OCI-LY1 (cell line): ENCODE results near the gene ANKS3.

ENCODE experiments used
- H2AFZ ChIP-seq: fragments of 200-600 bp; sonication (generic), shearing (Covaris generic); 2 replicates; pipeline ENCODE4 v1.6.0; 2014; ENCODE audit warnings: antibody characterized with exemption, mild to moderate bottlenecking, low read length
- H3F3A ChIP-seq: fragments of 200-600 bp; sonication (generic), shearing (Covaris generic); 2 replicates; pipeline ENCODE4 v1.6.0; 2014; ENCODE audit warnings: mild to moderate bottlenecking, antibody characterized with exemption, low read length, moderate library complexity; ENCODE audit not compliant: insufficient read depth
- H3K27ac ChIP-seq: fragments of 200-600 bp; sonication (generic); 2 replicates; pipeline ENCODE4 v1.5.1; 2014; ENCODE audit warnings: low read length, mixed run types, mild to moderate bottlenecking, low read depth; ENCODE audit not compliant: poor library complexity, severe bottlenecking
- H3K27me3 ChIP-seq: fragments of 200-600 bp; sonication (generic); 2 replicates; pipeline ENCODE4 v1.6.0; 2014; ENCODE audit warnings: antibody characterized with exemption, mild to moderate bottlenecking, low read length, moderate library complexity; ENCODE audit not compliant: insufficient read depth
- H3K36me3 ChIP-seq: fragments of 200-600 bp; sonication (generic); 2 replicates; pipeline ENCODE4 v1.6.1; 2014; ENCODE audit warnings: mild to moderate bottlenecking, antibody characterized with exemption, low read length, moderate library complexity, mixed read lengths; ENCODE audit not compliant: insufficient read depth
- H3K4me1 ChIP-seq: fragments of 200-600 bp; sonication (generic); 2 replicates; pipeline ENCODE4 v1.5.1; 2014; ENCODE audit warnings: mild to moderate bottlenecking, low read length, moderate library complexity; ENCODE audit not compliant: insufficient read depth, severe bottlenecking
- H3K4me2 ChIP-seq: fragments of 200-600 bp; sonication (generic), shearing (Covaris generic); 2 replicates; pipeline ENCODE4 v1.6.1; 2014; ENCODE audit warnings: low read length
- H3K4me3 ChIP-seq: fragments of 200-600 bp; sonication (generic); 2 replicates; pipeline ENCODE4 v1.5.1; 2014; ENCODE audit warnings: low read length, low read depth, mild to moderate bottlenecking, mixed read lengths; ENCODE audit not compliant: poor library complexity, severe bottlenecking
- H3K79me2 ChIP-seq: fragments of 200-600 bp; shearing (Covaris generic); 2 replicates; pipeline ENCODE4 v1.6.1; 2016; ENCODE audit warnings: mixed run types, low read length, mixed read lengths; ENCODE audit not compliant: insufficient read depth
- H3K9ac ChIP-seq: fragments of 200-600 bp; sonication (generic), shearing (Covaris generic); 2 replicates; pipeline ENCODE4 v1.6.1; 2014; ENCODE audit warnings: mild to moderate bottlenecking, low read length, mixed read lengths
- H3K9me2 ChIP-seq: fragments of 200-600 bp; sonication (generic), shearing (Covaris generic); 2 replicates; pipeline ENCODE4 v1.6.1; 2014; ENCODE audit warnings: low read depth, mild to moderate bottlenecking, low read length, mixed read lengths
- H3K9me3 ChIP-seq: fragments of 200-600 bp; shearing (Covaris generic); 2 replicates; pipeline ENCODE4 v1.6.1; 2014; ENCODE audit warnings: low read length, mixed read lengths
- H4K20me1 ChIP-seq: fragments of 200-600 bp; sonication (generic), shearing (Covaris generic); 2 replicates; pipeline ENCODE4 v1.6.0; 2016; ENCODE audit warnings: mild to moderate bottlenecking, low read length; ENCODE audit not compliant: insufficient read depth
- CTCF ChIP-seq: fragments of 200-600 bp; sonication (generic), shearing (Covaris generic); IDR thresholded peaks from 2 replicates; pipeline ENCODE4 v1.5.1; 2017; ENCODE audit warnings: mild to moderate bottlenecking, antibody characterized with exemption, low read length, moderate library complexity, mixed read lengths
- EZH2 ChIP-seq: fragments of 200-600 bp; sonication (generic), shearing (Covaris generic); IDR thresholded peaks from 2 replicates; pipeline ENCODE4 v1.8.0; 2017; ENCODE audit warnings: borderline replicate concordance, mixed run types, mild to moderate bottlenecking, antibody characterized with exemption, low read length, moderate library complexity, mixed read lengths

The ANKS3 gene

GRCh38 chr16:4682616-4683254, 51.3 kb downstream of the ANKS3 start:
- Histone ChIP-seq H3K9ac (no peak overlapping the region), H3F3A (no peaks in the 10 kb centered on the region), H4K20me1 (no peaks in the 10 kb centered on the region), H3K9me3 (no peaks in the 10 kb centered on the region), H3K27ac (no peak overlapping the region), H2AFZ (no peak overlapping the region), H3K9me2 (no peaks in the 10 kb centered on the region), H3K36me3 (peaks cover 32% of the 10 kb centered on the region), H3K4me1 (no peaks in the 10 kb centered on the region), H3K4me3 (no peak overlapping the region), H3K4me2 (no peak overlapping the region), H3K27me3 (no peaks in the 10 kb centered on the region), H3K79me2 (no peaks in the 10 kb centered on the region)
- TF ChIP-seq CTCF (peak; percentile 58), EZH2 (no peak)

GRCh38 chr16:4682084-4682591, 51.9 kb downstream of the ANKS3 start:
- TF ChIP-seq EZH2 (no peak), CTCF (no peak)
- Histone ChIP-seq H3K4me2 (no peak overlapping the region), H2AFZ (no peak overlapping the region), H3K4me1 (no peaks in the 10 kb centered on the region), H3K79me2 (no peaks in the 10 kb centered on the region), H3K27me3 (no peaks in the 10 kb centered on the region), H3K36me3 (peaks cover 32% of the 10 kb centered on the region), H3F3A (no peaks in the 10 kb centered on the region), H3K9me3 (no peaks in the 10 kb centered on the region), H3K9me2 (no peaks in the 10 kb centered on the region), H3K4me3 (no peak overlapping the region), H3K27ac (no peak overlapping the region), H4K20me1 (no peaks in the 10 kb centered on the region), H3K9ac (no peak overlapping the region)

- H3K36me3 ChIP-seq, result peaks cover 28% of the 10 kb centered on the region
- H3K79me2 ChIP-seq, result no peaks in the 10 kb centered on the region
- no peak overlapping the region for H3K4me3 ChIP-seq
- TF ChIP-seq CTCF (no peak), EZH2 (no peak)
- H3K27ac ChIP-seq, result no peak overlapping the region
- no peaks in the 10 kb centered on the region for H3K9me3 ChIP-seq
- no peak overlapping the region for H2AFZ ChIP-seq
- H3K9ac ChIP-seq, result no peak overlapping the region
- H3F3A ChIP-seq, result no peaks in the 10 kb centered on the region
- no peak overlapping the region for H3K4me2 ChIP-seq
- H3K27me3 ChIP-seq, result no peaks in the 10 kb centered on the region
- no peaks in the 10 kb centered on the region for H4K20me1 ChIP-seq
- no peaks in the 10 kb centered on the region for H3K4me1 ChIP-seq
- no peaks in the 10 kb centered on the region for H3K9me2 ChIP-seq
Measured at GRCh38 chr16:4681471-4682083, 52.5 kb downstream of the ANKS3 start.
